Tibial nerve (tissue), 4 donors: ENCODE data around the gene LRRC73. TPM values are rescaled to one million over a fixed set of nuclear protein-coding genes. Genes with fewer than 3 reads are reported as not detected.
A peak's percentile ranks its signal among the peaks of the same experiment; 100 is the strongest.

Source experiments
- DNase-seq, 2 donors: peaks; one replicate each; pipeline ENCODE4 v3.0.0-alpha.2; 2019; ENCODE audit warnings: low spot score in 2 of 2
- H3K27ac ChIP-seq, 4 donors: fragments of 200-600 bp; sonication (generic) in 3 of 4; one replicate each; pipeline ENCODE4 v1.5.1; 2017 to 2019; ENCODE audit warnings: mild to moderate bottlenecking in 1 of 4
- H3K27me3 ChIP-seq, 2 donors: fragments of 200-600 bp; sonication (generic) in 1 of 2; one replicate each; pipeline versions ENCODE4 v1.5.1 to v1.6.0; 2017 to 2019
- H3K36me3 ChIP-seq, 3 donors: fragments of 200-600 bp; sonication (generic); one replicate each; pipeline ENCODE4 v1.5.1; 2018 to 2019
- H3K4me1 ChIP-seq, 4 donors: fragments of 200-600 bp; sonication (generic) in 3 of 4; one replicate each; pipeline ENCODE4 v1.5.1; 2017 to 2019
- H3K4me3 ChIP-seq, 4 donors: fragments of 200-600 bp; sonication (generic) in 3 of 4; one replicate each; pipeline ENCODE4 v1.5.1; 2017 to 2019; ENCODE audit warnings: mild to moderate bottlenecking in 1 of 4, moderate library complexity in 1 of 4
- H3K9me3 ChIP-seq, 4 donors: fragments of 200-600 bp; sonication (generic) in 3 of 4; one replicate each; pipeline ENCODE4 v1.5.1; 2017 to 2019
- CTCF ChIP-seq, 5 experiments: fragments of 200-600 bp in 3 of 5; fragments of 450-650 bp in 2 of 5; sonication (generic) in 3 of 5; IDR thresholded peaks; one replicate each; pipeline ENCODE4 v1.5.1; 2016 to 2019; ENCODE audit warnings: antibody characterized with exemption in 5 of 5, mild to moderate bottlenecking in 3 of 5, moderate library complexity in 2 of 5
- EP300 ChIP-seq, 2 donors: sonication (generic); formaldehyde crosslinking; IDR thresholded peaks; one replicate each; pipeline ENCODE4 v1.6.1; 2017; ENCODE audit warnings: antibody characterized with exemption in 2 of 2, mild to moderate bottlenecking in 1 of 2
- POLR2A ChIP-seq, 2 donors: fragments of 450-650 bp; IDR thresholded peaks; one replicate each; pipeline ENCODE4 v1.6.1; 2017; ENCODE audit warnings: antibody characterized with exemption in 2 of 2, mild to moderate bottlenecking in 2 of 2, moderate library complexity in 2 of 2
- WGBS, 2 donors: methylation state at CpG; one replicate each; pipeline ENCODE4 v1.1.5; 2018; 5-methylcytosine and 5-hydroxymethylcytosine counted together
- total RNA-seq, 4 donors: library from RNA; depleted of rRNA; stranded (reverse); fragments of >200 nt; gene quantifications; one replicate each; pipeline ENCODE4 v1.1.0, GENCODE V29; 2016

Gene LRRC73
- total RNA-seq, 4 donors from 2014 or later = 0.59 to 2.4 (median 1.3) TPM

GRCh38 chr6:43517505-43518357 is 7.6 kb upstream of the LRRC73 start:
- Histone ChIP-seq H3K36me3 (peaks cover 0 to 66% (median 41%) of the 10 kb centered on the region in 3 donors), H3K9me3 (no peaks in the 10 kb centered on the region), H3K27ac (peak overlapping the region; percentile 36 to 93 (median 76)), H3K27me3 (no peaks in the 10 kb centered on the region), H3K4me1 (peaks cover 0 to 46% (median 24%) of the 10 kb centered on the region in 4 donors), H3K4me3 (peak overlapping the region; percentile 80 to 99 (median 94))
- DNase-seq = no peak
- TF ChIP-seq CTCF (IDR thresholded peaks at IDR 0.05) (no peak), EP300 (IDR thresholded peaks at IDR 0.05) (no peak), POLR2A (IDR thresholded peaks at IDR 0.05) (no peak)
- 5% methylated on average over 10 of the region's 10 CpGs for WGBS, 2 donors

- WGBS, 2 donors = 0% methylated on average over 54 to 57 of the region's 57 CpGs
- no peaks in the 10 kb centered on the region for H3K27me3 ChIP-seq
- peak within 1 kb of the TSS; percentile 59 to 93 (median 92) for H3K27ac ChIP-seq
- TF ChIP-seq EP300 (IDR thresholded peaks at IDR 0.05) (peak; percentile 50 to 88), POLR2A (IDR thresholded peaks at IDR 0.05) (peak in 1 of 2 donors; percentile 62), CTCF (IDR thresholded peaks at IDR 0.05) (peak in 1 of 5 experiments; percentile 31)
- no peaks in the 10 kb centered on the region for H3K9me3 ChIP-seq
- H3K36me3 ChIP-seq = peaks cover 0 to 66% (median 45%) of the 10 kb centered on the region in 3 donors
- peak; percentile 95 to 98 for DNase-seq
- H3K4me3 ChIP-seq = peak within 1 kb of the TSS; percentile 80 to 99 (median 94)
- peaks cover 0 to 46% (median 24%) of the 10 kb centered on the region in 4 donors for H3K4me1 ChIP-seq
These were observed 6.8 kb upstream of the LRRC73 start, which contains the start of the genes POLR1C and YIPF3 for GRCh38 chr6:43516697-43517504. POLR1C (plus strand) TSS chr6:43517089; CDS start chr6:43517110, 21 bp downstream. YIPF3 (minus strand) TSS chr6:43516926; CDS start chr6:43516807, 119 bp downstream.

- H3K27me3 ChIP-seq = no peaks in the 10 kb centered on the region
- H3K36me3 ChIP-seq = peaks cover 0 to 66% (median 45%) of the 10 kb centered on the region in 3 donors
- H3K4me1 ChIP-seq = peaks cover 0 to 46% (median 24%) of the 10 kb centered on the region in 4 donors
- H3K9me3 ChIP-seq = no peaks in the 10 kb centered on the region
- H3K4me3 ChIP-seq = peak overlapping the region; percentile 80 to 99 (median 94)
- TF ChIP-seq EP300 (IDR thresholded peaks at IDR 0.05) (no peak), POLR2A (IDR thresholded peaks at IDR 0.05) (no peak), CTCF (IDR thresholded peaks at IDR 0.05) (no peak)
- peak overlapping the region; percentile 59 to 93 (median 92) for H3K27ac ChIP-seq
- DNase-seq = no peak
- 1 to 2% methylated on average over 9 to 10 of the region's 10 CpGs for WGBS, 2 donors
These were observed 6.2 kb upstream of the LRRC73 start for GRCh38 chr6:43516367-43516696.

GRCh38 chr6:43515808-43516207 is 5.7 kb upstream of the LRRC73 start:
- Histone ChIP-seq H3K4me3 (peak overlapping the region; percentile 80 to 99 (median 94)), H3K27ac (peak overlapping the region in 1 of 4 donors; percentile 93), H3K4me1 (peaks cover 0 to 49% (median 24%) of the 10 kb centered on the region in 4 donors), H3K27me3 (no peaks in the 10 kb centered on the region), H3K36me3 (peaks cover 0 to 66% (median 41%) of the 10 kb centered on the region in 3 donors), H3K9me3 (no peaks in the 10 kb centered on the region)
- no peak for TF ChIP-seq POLR2A (IDR thresholded peaks at IDR 0.05)
- TF ChIP-seq CTCF (IDR thresholded peaks at IDR 0.05) = no peak
- no peak for DNase-seq
- WGBS, 2 donors = 70 to 76% methylated on average over 9 of the region's 9 CpGs
